Colonic mucosa (tissue), 4 donors: ENCODE measurements around the gene RABGAP1. TPM values are rescaled to one million over a fixed set of nuclear protein-coding genes. Genes with fewer than 3 reads are reported as not detected.

Experiments
- DNase-seq: peaks from one replicate; pipeline ENCODE4 v3.0.0-alpha.2; 2020
- H3K27ac ChIP-seq: fragments of 200-600 bp; one replicate; pipeline ENCODE4 v1.8.0; 2021
- H3K27me3 ChIP-seq: fragments of 200-600 bp; one replicate; pipeline ENCODE4 v1.8.0; 2021
- H3K36me3 ChIP-seq: fragments of 200-600 bp; one replicate; pipeline ENCODE4 v1.8.0; 2021
- H3K4me1 ChIP-seq: fragments of 200-600 bp; one replicate; pipeline ENCODE4 v1.8.0; 2021; ENCODE audit warnings: mild to moderate bottlenecking
- H3K4me3 ChIP-seq: fragments of 200-600 bp; one replicate; pipeline ENCODE4 v1.8.0; 2021
- H3K9ac ChIP-seq, 2 donors: one replicate each; pipeline ENCODE4 v1.7.0; 2013; ENCODE audit warnings: control low read depth in 2 of 2, low read depth in 2 of 2, low read length in 2 of 2
- H3K9me3 ChIP-seq: fragments of 200-600 bp; one replicate; pipeline ENCODE4 v1.8.0; 2021
- intact Hi-C: fragments of 100-400 bp; cut with DNase I; formaldehyde crosslinking; loops from one replicate; pipeline ENCODE4 v1.14.1; 2022
- total RNA-seq, 2 donors: library from RNA; stranded (reverse); fragmentation: NEBNext Ultra II Directional in 1 of 2; extraction: Animal tissue kit (Norgen Biotek cat#: 25700) in 1 of 2; gene quantifications; one replicate each; pipeline ENCODE4 v1.2.1, GENCODE V29; 2021
- TF ChIP-seq, protein P1 (sequence below): fragments of 200-600 bp; IDR thresholded peaks from one replicate; pipeline ENCODE4 v1.8.0; 2022; ENCODE audit warnings: antibody characterized with exemption, mild to moderate bottlenecking
- donor health status: healthy.
- donor health status: DM: no; HTN: no; CAD: no.
- donor health status: DM: no; HTN: no; CAD: no.

RABGAP1 gene
- total RNA-seq, 2 donors from 2014 or later, result 40.9 to 49.4 TPM

DNA sequence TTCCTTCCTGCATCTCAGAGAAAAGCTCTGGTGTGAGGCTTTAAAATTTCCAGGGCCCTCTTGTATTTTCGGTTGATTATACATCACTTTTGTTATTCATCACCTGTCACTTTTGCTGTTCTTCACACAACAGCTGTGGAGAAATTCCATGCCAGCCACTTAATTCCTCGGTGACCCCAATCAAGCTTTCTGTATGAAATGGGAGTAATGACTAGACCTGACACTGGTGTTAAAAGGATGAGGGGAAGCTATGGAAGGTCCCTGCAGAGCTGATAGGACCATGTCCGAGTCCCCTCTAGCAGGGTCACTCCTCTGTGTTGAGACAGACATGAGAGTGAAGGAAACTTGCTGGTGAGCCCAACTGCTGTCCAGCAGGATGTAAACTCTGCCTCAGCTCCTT, 152.3 kb downstream of the RABGAP1 start:
- DNase-seq, result no peak
- TF ChIP-seq, protein P1, sequence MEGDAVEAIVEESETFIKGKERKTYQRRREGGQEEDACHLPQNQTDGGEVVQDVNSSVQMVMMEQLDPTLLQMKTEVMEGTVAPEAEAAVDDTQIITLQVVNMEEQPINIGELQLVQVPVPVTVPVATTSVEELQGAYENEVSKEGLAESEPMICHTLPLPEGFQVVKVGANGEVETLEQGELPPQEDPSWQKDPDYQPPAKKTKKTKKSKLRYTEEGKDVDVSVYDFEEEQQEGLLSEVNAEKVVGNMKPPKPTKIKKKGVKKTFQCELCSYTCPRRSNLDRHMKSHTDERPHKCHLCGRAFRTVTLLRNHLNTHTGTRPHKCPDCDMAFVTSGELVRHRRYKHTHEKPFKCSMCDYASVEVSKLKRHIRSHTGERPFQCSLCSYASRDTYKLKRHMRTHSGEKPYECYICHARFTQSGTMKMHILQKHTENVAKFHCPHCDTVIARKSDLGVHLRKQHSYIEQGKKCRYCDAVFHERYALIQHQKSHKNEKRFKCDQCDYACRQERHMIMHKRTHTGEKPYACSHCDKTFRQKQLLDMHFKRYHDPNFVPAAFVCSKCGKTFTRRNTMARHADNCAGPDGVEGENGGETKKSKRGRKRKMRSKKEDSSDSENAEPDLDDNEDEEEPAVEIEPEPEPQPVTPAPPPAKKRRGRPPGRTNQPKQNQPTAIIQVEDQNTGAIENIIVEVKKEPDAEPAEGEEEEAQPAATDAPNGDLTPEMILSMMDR, result no peak
- Histone ChIP-seq H3K9me3 (no peaks in the 10 kb centered on the region), H3K36me3 (peaks cover 21% of the 10 kb centered on the region), H3K9ac (no peak overlapping the region), H3K4me1 (no peaks in the 10 kb centered on the region), H3K27me3 (no peaks in the 10 kb centered on the region), H3K27ac (no peak overlapping the region), H3K4me3 (no peak overlapping the region)
- intact Hi-C loops, result no loop called here

DNA sequence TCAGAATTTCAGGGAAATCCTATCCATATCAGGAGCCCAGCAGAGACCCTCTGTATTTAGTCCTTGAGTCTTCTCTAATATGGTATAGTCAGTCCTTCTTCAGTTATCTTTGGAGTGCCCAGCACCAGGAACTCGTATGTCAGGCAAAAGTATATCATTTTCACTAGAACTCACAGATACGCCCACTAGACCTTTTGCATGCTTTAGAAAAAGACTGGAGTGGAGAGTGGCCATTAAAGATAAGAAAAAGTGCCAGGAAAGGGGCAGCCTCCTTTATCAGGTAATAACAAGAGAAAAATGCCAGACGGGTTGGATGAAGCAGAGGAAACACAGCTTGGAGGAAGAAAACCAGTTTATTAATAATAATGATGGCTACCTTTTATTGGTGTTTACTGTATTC, 156.2 kb downstream of the RABGAP1 start:
- no peaks in the 10 kb centered on the region for H3K9me3 ChIP-seq
- TF ChIP-seq, protein P1, result no peak
- no peaks in the 10 kb centered on the region for H3K27me3 ChIP-seq
- H3K4me1 ChIP-seq, result no peaks in the 10 kb centered on the region
- H3K27ac ChIP-seq, result no peak overlapping the region
- peaks cover 12% of the 10 kb centered on the region for H3K36me3 ChIP-seq
- no peak overlapping the region for H3K9ac ChIP-seq
- no peak overlapping the region for H3K4me3 ChIP-seq
- no peak for DNase-seq
- intact Hi-C loops, result no loop called here

DNA sequence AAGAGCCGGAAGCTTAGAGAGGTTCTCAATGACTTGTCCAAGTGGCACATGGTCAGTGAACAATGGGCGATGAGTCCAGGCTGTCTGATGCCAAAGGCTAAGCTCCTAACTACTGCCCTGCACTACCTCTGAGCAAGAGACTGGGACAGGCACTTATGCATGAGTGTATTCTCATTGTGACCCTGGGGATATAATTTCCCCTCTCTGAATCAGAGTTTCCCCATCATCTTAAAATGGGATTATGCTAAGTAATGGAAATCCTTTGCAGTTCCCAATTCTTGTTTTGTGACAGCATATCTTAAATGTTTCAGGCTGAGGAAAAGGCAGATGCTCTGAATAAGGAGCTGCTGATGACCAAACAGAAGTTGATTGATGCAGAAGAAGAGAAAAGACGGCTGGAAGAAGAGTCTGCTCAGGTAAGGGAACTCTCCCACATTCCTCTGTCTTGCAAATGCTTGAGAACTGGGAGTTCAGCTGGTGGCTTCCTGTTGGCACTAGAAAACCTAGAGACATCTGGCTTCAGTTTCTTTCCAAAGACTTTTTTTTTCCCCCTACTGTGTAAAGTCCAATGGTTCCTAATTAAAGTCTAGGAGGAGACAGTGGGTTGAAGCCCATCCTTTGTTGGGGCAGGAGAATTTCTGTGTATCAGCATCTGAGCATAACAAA, 156.7 kb downstream of the RABGAP1 start:
- no peak for DNase-seq
- intact Hi-C loops, result no loop called here
- H3K27me3 ChIP-seq, result no peaks in the 10 kb centered on the region
- H3K9me3 ChIP-seq, result no peaks in the 10 kb centered on the region
- TF ChIP-seq, protein P1, result no peak
- H3K9ac ChIP-seq, result no peak overlapping the region
- H3K4me3 ChIP-seq, result no peak overlapping the region
- no peak overlapping the region for H3K27ac ChIP-seq
- peaks cover 12% of the 10 kb centered on the region for H3K36me3 ChIP-seq
- no peaks in the 10 kb centered on the region for H3K4me1 ChIP-seq

DNA sequence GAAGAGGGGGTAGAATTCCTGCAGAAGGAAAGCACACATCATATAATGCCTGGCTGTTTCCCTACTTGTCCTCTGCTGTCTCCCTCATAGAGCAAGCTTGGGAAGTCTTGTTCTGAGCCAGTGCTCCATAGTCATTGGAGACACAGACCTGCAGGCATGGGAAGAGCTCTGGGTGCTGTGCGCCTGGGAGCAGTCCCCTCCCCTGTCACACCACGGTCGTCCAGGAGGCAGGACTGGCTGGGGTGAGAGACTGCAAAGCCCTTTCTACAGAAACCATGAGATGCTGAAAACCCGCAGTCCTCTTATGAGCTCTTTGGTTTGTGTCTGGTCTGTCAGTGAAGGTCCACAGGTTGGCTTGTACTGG, 157.3 kb downstream of the RABGAP1 start:
- Histone ChIP-seq H3K4me3 (no peak overlapping the region), H3K36me3 (peaks cover 12% of the 10 kb centered on the region), H3K27me3 (no peaks in the 10 kb centered on the region), H3K27ac (no peak overlapping the region), H3K4me1 (no peaks in the 10 kb centered on the region), H3K9me3 (no peaks in the 10 kb centered on the region), H3K9ac (no peak overlapping the region)
- intact Hi-C loops, result no loop called here
- DNase-seq, result no peak
- TF ChIP-seq, protein P1, result no peak

DNA sequence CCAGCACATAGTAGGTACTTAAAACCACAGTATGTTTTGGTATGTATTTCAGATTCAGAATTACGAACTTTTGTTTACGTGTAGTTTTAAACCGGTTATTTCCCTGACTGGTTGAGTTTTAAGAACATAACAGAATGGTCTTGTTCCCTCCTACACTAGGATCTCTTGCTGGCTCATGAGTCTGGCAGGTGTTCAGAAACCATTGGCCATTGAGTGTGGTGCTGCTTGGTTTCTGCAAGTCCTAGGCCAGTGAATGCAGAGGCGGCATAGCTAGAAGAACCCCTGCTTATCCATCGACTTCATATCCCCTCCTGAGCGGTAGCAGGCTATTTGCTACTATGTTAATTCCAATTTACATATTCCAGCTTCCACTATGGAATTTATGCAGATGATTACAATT, 158.2 kb downstream of the RABGAP1 start:
- Histone ChIP-seq H3K9ac (no peak overlapping the region), H3K4me1 (no peaks in the 10 kb centered on the region), H3K27ac (no peak overlapping the region), H3K27me3 (no peaks in the 10 kb centered on the region), H3K9me3 (no peaks in the 10 kb centered on the region), H3K36me3 (peaks cover 12% of the 10 kb centered on the region), H3K4me3 (no peak overlapping the region)
- no peak for DNase-seq
- TF ChIP-seq, protein P1, result no peak
- intact Hi-C loops, result no loop called here
